Measurements from ENCODE around the gene PAWR.

- TF ChIP-seq POLR2A (IDR thresholded peaks at IDR 0.05) (no peak), CTCF (IDR thresholded peaks at IDR 0.05) (no peak)
Observed at GRCh38 chr12:79661629-79662028, 29.1 kb downstream of the PAWR start.
